SK-N-SH (cell line): ENCODE data around the gene LILRB5.
"Not testable (repeated sequence)": the region's sequence is repeated elsewhere in the genome, so short reads cannot be mapped to it uniquely, and the experiment has no call there.

Experiments
- CTCF ChIP-seq: fragments of 200-600 bp; sonication (generic); IDR thresholded peaks from 2 replicates; pipeline ENCODE4 v1.6.1; 2017; ENCODE audit warnings: antibody characterized with exemption, mild to moderate bottlenecking, moderate library complexity
- MAX ChIP-seq: IDR thresholded peaks from 2 replicates; pipeline ENCODE4 v1.4.0; 2012; ENCODE audit warnings: low read depth
- MXI1 ChIP-seq: IDR thresholded peaks from 2 replicates; pipeline ENCODE4 v1.6.1; 2012; ENCODE audit warnings: mild to moderate bottlenecking, low read depth, low read length, improper control_type of control experiment
- POLR2AphosphoS5 ChIP-seq: IDR thresholded peaks from 2 replicates; pipeline ENCODE4 v1.6.1; 2012; ENCODE audit warnings: low read depth, low read length
- TF ChIP-seq, protein P1 (sequence below): IDR thresholded peaks from 2 replicates; pipeline ENCODE4 v1.4.0; 2012; ENCODE audit warnings: low read depth, borderline replicate concordance

DNA sequence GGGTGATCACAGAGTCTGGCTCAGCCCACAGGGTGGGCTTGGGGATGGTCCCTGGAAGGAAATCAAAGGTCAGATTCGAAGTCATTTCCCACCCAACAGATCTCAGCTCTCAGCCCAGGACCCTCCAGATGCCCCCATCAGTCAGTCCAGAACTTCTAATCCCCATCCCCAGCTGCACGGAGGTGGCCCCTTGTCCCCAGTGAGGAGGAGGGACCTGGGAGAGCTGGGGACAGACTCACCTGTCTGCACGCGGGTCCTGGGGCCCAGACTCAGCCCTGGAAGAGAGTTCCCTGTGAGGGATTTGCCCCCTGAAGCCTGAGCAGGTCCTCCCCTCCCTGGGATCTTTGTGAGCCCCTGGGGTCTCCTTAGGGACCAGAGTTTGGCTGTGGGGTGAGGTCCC is 23.0 kb upstream of the LILRB5 start:
- TF ChIP-seq CTCF, MAX, MXI1, POLR2AphosphoS5: not testable (repeated sequence)
- TF ChIP-seq, protein P1, sequence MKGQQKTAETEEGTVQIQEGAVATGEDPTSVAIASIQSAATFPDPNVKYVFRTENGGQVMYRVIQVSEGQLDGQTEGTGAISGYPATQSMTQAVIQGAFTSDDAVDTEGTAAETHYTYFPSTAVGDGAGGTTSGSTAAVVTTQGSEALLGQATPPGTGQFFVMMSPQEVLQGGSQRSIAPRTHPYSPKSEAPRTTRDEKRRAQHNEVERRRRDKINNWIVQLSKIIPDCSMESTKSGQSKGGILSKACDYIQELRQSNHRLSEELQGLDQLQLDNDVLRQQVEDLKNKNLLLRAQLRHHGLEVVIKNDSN = not testable (repeated sequence)
